HUES48 (cell line): Measurements from ENCODE around the gene GRIK4.
"Not testable (repeated sequence)": the region's sequence is repeated elsewhere in the genome, so short reads cannot be mapped to it uniquely, and the experiment has no call there.

Source experiments
- H3K27ac ChIP-seq: one replicate; pipeline ENCODE4 v1.7.0; 2013; ENCODE audit warnings: low read depth, low read length, inconsistent platforms
- H3K27me3 ChIP-seq: 2 replicates; pipeline ENCODE4 v1.6.1; 2013; ENCODE audit warnings: mild to moderate bottlenecking, low read length; ENCODE audit not compliant: control insufficient read depth, insufficient read depth
- H3K36me3 ChIP-seq: 2 replicates; pipeline ENCODE4 v1.6.1; 2013; ENCODE audit warnings: low read length; ENCODE audit not compliant: control insufficient read depth, insufficient read depth
- H3K4me1 ChIP-seq: 2 replicates; pipeline ENCODE4 v1.6.1; 2013; ENCODE audit warnings: mild to moderate bottlenecking, low read length; ENCODE audit not compliant: control insufficient read depth, insufficient read depth
- H3K4me3 ChIP-seq: 2 replicates; pipeline ENCODE4 v1.5.1; 2013; ENCODE audit warnings: mild to moderate bottlenecking, low read depth, low read length
- H3K9ac ChIP-seq: 2 replicates; pipeline ENCODE4 v1.6.1; 2013; ENCODE audit warnings: mild to moderate bottlenecking, low read depth, low read length, moderate library complexity
- H3K9me3 ChIP-seq: 2 replicates; pipeline ENCODE4 v1.6.1; 2013; ENCODE audit warnings: low read length; ENCODE audit not compliant: control insufficient read depth, insufficient read depth

GRIK4 gene

DNA sequence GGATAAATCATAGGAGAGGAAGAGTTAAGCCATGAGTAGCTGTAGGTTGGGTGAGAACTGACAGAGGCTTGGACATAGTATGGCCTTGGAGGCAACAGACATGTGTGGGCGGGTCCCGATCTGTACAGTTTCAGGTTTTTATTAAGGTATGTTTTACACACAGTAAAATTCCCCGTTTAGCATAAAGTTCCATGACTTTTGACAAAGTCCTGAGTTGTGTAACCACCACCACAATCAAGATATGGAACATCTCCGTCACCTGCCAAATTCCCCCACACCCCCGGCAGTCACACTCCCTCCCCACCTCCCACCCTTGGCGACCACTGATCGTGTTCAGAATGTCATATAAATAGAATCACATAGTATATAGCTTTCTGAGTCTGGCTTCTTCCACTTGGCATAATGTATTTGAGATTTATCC is 68.1 kb downstream of the GRIK4 start:
- Histone ChIP-seq H3K36me3 (no peaks in the 10 kb centered on the region), H3K4me3 (no peak overlapping the region), H3K9me3 (no peaks in the 10 kb centered on the region), H3K27ac (no peak overlapping the region), H3K4me1 (0 out of 2 replicates have a peak, but pooled peaks cover 6% of the 10 kb centered on the region), H3K9ac (no peak overlapping the region), H3K27me3 (no peaks in the 10 kb centered on the region)

- no peak overlapping the region for H3K27ac ChIP-seq
- no peaks in the 10 kb centered on the region for H3K9me3 ChIP-seq
- no peaks in the 10 kb centered on the region for H3K4me1 ChIP-seq
- no peak overlapping the region for H3K9ac ChIP-seq
- H3K27me3 ChIP-seq = no peaks in the 10 kb centered on the region
- no peak overlapping the region for H3K4me3 ChIP-seq
- H3K36me3 ChIP-seq = no peaks in the 10 kb centered on the region
Observed at GRCh38 chr11:120581313-120581712, 69.8 kb downstream of the GRIK4 start.

GRCh38 chr11:120582535-120582934 is 71.0 kb downstream of the GRIK4 start:
- not testable (repeated sequence) for H3K9ac ChIP-seq, H3K9me3 ChIP-seq, H3K27ac ChIP-seq, H3K4me1 ChIP-seq, H3K4me3 ChIP-seq, H3K27me3 ChIP-seq, H3K36me3 ChIP-seq

- Histone ChIP-seq H3K9me3 (no peaks in the 10 kb centered on the region), H3K4me3 (no peak overlapping the region), H3K36me3 (no peaks in the 10 kb centered on the region), H3K9ac (no peak overlapping the region), H3K4me1 (no peaks in the 10 kb centered on the region), H3K27ac (no peak overlapping the region), H3K27me3 (no peaks in the 10 kb centered on the region)
Observed at GRCh38 chr11:120586072-120586471, 74.5 kb downstream of the GRIK4 start.

GRCh38 chr11:120586728-120587127 is 75.2 kb downstream of the GRIK4 start:
- Histone ChIP-seq H3K27me3 (no peaks in the 10 kb centered on the region), H3K9me3 (no peaks in the 10 kb centered on the region), H3K36me3 (no peaks in the 10 kb centered on the region), H3K9ac (no peak overlapping the region), H3K27ac (no peak overlapping the region), H3K4me3 (no peak overlapping the region), H3K4me1 (peaks cover 3% of the 10 kb centered on the region; the same call in 1 of the 2 replicates)

DNA sequence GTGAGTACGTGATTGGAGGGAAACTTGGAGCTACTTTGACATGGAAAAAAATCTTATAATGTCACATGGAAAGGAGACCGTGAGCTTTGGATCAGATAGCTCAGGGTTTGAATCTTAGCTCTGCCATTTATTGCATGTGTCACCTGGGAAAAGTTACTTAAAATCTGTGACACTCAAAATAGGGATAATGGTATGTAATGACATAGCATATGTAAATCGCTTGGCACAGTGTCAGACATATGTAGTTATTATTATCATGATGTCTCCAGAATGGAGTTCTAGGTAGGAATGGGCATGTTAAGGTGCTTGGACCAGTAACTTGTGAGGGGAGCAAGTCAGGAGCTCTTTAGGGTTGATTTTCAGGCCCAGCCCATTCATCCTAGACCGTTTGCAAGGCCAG is 75.8 kb downstream of the GRIK4 start:
- Histone ChIP-seq H3K27ac (no peak overlapping the region), H3K9ac (no peak overlapping the region), H3K27me3 (no peaks in the 10 kb centered on the region), H3K36me3 (no peaks in the 10 kb centered on the region), H3K9me3 (no peaks in the 10 kb centered on the region), H3K4me1 (peaks cover 9% of the 10 kb centered on the region), H3K4me3 (no peak overlapping the region)

DNA sequence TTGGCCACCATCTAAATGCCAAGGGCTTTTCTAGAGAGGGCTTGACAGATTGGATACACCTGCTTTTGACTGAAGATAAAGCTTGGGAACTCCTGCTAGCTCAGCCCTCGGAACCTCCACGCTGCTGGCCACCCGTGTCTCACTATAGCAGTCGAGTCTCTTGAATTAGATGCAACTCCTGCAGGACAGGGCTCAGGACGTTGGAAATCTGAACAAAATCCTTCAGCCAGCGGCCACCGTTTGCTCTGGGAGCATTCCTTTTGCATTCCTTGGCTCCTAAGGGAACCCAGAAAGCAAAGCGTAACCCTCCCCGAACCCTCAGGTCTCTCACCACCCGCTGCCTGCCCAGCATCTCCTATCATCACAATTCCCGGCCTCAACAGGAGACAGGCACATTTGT is 77.8 kb downstream of the GRIK4 start:
- H3K27me3 ChIP-seq = no peaks in the 10 kb centered on the region
- peaks cover 10% of the 10 kb centered on the region for H3K4me1 ChIP-seq
- H3K4me3 ChIP-seq = no peak overlapping the region
- H3K9me3 ChIP-seq = no peaks in the 10 kb centered on the region
- H3K27ac ChIP-seq = no peak overlapping the region
- no peak overlapping the region for H3K9ac ChIP-seq
- H3K36me3 ChIP-seq = no peaks in the 10 kb centered on the region

DNA sequence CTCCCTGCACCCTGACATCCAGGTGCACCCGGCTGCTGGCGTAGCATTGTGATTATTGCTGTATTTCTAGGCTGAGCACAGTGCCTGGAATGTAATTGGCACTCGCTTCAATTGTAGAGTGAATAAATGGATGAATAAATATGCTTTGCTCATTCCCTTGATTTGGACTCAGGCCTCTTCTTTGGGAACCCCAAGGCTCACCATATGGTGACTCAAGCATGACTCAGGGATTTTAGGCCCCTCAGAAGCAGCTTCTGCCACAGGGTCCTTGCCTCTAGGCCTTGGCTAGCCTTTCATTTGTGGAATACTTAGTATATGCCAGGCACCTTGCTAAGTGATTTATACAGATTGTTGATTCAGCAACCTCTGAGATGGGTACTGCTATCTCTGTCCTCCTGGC is 78.9 kb downstream of the GRIK4 start:
- H3K27ac ChIP-seq = no peak overlapping the region
- no peak overlapping the region for H3K4me3 ChIP-seq
- H3K36me3 ChIP-seq = no peaks in the 10 kb centered on the region
- H3K9ac ChIP-seq = no peak overlapping the region
- no peaks in the 10 kb centered on the region for H3K9me3 ChIP-seq
- peaks cover 10% of the 10 kb centered on the region for H3K4me1 ChIP-seq
- H3K27me3 ChIP-seq = no peaks in the 10 kb centered on the region

DNA sequence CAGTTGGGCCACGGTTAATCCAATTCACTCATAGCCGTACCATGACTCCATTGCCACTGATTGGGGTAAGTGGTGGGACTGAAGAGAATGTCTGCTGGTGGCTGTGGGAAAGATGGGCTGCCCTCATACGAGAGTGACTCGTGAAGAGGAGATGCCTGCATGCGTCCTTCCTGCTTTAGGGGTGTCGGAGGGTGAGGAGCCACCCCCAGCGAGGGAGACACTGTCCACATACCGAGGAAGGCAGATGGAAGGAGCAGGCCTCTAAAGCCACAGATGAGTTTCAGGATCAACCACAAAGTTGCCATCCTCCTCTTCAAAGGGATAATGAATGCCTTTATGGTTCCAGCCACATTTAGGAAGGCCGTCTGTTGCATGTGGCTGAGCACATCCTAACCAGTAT is 83.2 kb downstream of the GRIK4 start:
- Histone ChIP-seq H3K27ac (no peak overlapping the region), H3K9me3 (no peaks in the 10 kb centered on the region), H3K36me3 (no peaks in the 10 kb centered on the region), H3K4me1 (peaks cover 19% of the 10 kb centered on the region), H3K27me3 (no peaks in the 10 kb centered on the region), H3K9ac (no peak overlapping the region), H3K4me3 (no peak overlapping the region)

DNA sequence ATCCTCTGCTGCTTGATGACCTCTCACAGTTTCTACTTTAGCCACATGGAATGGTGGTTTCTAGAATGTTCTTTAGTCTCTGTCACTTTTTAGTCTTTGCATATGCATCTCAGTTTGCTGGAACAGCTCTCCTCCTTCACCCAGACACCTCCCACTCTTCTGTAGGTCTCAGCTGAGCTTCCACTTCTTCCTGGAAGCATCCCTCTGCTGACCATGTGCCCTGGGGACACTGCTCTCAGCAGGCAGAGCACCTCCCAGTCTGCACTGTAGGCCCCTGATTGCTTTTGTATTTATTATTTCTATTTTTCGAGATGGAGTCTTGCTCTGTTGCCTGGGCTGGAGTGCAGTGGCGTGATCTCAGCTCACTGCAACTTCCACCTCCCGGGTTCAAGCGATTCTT is 84.0 kb downstream of the GRIK4 start:
- Histone ChIP-seq H3K4me1 (peaks cover 27% of the 10 kb centered on the region), H3K9ac (no peak overlapping the region), H3K27me3 (no peaks in the 10 kb centered on the region), H3K27ac (no peak overlapping the region), H3K4me3 (no peak overlapping the region), H3K36me3 (no peaks in the 10 kb centered on the region), H3K9me3 (no peaks in the 10 kb centered on the region)

DNA sequence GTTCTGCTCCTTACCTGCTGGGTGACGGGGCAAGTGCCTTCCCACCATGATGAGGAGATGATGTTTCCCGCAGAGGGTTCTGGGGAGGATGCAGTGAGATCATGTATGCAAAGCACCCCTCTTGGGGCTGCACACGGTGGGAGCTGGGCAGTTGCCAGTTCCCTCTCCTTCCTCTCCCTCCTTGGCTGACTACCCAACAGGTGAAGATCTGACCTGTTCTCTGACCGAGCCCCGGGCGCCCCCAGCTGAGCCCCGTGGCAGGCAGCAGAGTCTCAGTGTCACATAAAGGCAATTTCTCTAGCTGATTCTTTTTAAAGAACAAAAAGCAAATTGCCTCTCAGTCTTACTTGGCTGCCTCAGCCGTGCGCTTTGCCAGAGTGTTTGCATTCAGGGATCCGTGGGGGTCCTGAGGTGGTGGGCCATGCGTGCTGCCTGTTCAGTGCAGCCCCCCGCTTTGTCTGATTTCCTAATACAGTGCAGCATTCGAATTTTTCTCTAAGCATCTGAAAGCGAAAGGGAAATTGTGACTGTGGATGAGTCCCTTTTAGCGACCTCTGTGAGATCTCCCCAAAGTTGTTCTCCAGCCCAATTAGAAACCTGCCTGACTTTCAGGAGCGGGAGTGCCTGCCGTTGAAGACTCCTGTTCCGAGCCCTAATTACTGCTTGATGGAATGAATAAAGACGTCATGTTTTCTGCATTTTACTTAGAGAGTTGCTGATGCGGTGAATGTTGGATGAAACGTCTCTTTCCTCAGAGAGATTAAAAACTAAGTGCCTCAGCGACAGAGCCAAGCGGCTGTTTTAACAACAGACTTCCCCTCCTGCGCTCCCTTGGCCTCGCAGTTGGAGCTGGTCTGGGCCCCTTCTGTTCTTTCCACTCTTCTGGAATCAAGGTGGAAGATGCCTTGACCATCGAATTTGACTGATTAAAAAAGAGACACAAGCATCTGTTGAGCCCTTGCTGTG is 86.0 kb downstream of the GRIK4 start:
- H3K4me1 ChIP-seq = peaks cover 17% of the 10 kb centered on the region; the same call in 1 of the 2 replicates
- H3K9ac ChIP-seq = no peak overlapping the region
- H3K4me3 ChIP-seq = no peak overlapping the region
- H3K36me3 ChIP-seq = no peaks in the 10 kb centered on the region
- H3K9me3 ChIP-seq = no peaks in the 10 kb centered on the region
- no peaks in the 10 kb centered on the region for H3K27me3 ChIP-seq
- H3K27ac ChIP-seq = no peak overlapping the region
